DND-41 (cell line): ENCODE measurements around the gene MIA3.

Experiments used
- ATAC-seq: fragments of 200-7000 bp; cut with Tn5 transposase; 3 replicates; pipeline ENCODE4 v1.9.1; 2021; ENCODE audit warnings: low read depth; ENCODE audit not compliant: insufficient read depth
- DNase-seq: peaks from one replicate; pipeline ENCODE4 v3.0.0-alpha.2; 2020
- H2AFZ ChIP-seq: 2 replicates; pipeline ENCODE4 v1.6.0; 2012; ENCODE audit warnings: low read depth, low read length
- H3K27ac ChIP-seq: 2 replicates; pipeline ENCODE4 v1.5.1; 2012; ENCODE audit warnings: low read length, inconsistent platforms
- H3K27me3 ChIP-seq: fragments of 200-600 bp; sonication (generic); 2 replicates; pipeline ENCODE4 v1.6.0; 2012; ENCODE audit warnings: low read length, mild to moderate bottlenecking, inconsistent platforms; ENCODE audit not compliant: insufficient read depth, poor library complexity
- H3K36me3 ChIP-seq: 2 replicates; pipeline ENCODE4 v1.5.1; 2012; ENCODE audit warnings: low read length, inconsistent platforms; ENCODE audit not compliant: insufficient read depth
- H3K4me1 ChIP-seq: 2 replicates; pipeline ENCODE4 v1.5.1; 2012; ENCODE audit warnings: mild to moderate bottlenecking, low read length; ENCODE audit not compliant: insufficient read depth
- H3K4me2 ChIP-seq: 2 replicates; pipeline ENCODE4 v1.6.0; 2012; ENCODE audit warnings: mild to moderate bottlenecking, moderate library complexity, low read length, inconsistent platforms; ENCODE audit not compliant: insufficient read depth
- H3K4me3 ChIP-seq, 2 experiments: fragments of 200-600 bp in 1 of 2; shearing (Covaris generic) in 1 of 2; 2 replicates each; pipeline ENCODE4 v1.5.1; 2012 to 2016; ENCODE audit warnings: inconsistent platforms in 2 of 2, low read length in 2 of 2, mild to moderate bottlenecking in 2 of 2, low read depth in 1 of 2, moderate library complexity in 1 of 2
- H3K79me2 ChIP-seq: 2 replicates; pipeline ENCODE4 v1.6.0; 2012; ENCODE audit warnings: low read length, inconsistent platforms; ENCODE audit not compliant: insufficient read depth
- H3K9ac ChIP-seq: 2 replicates; pipeline ENCODE4 v1.6.0; 2012; ENCODE audit warnings: low read depth, mild to moderate bottlenecking, inconsistent platforms, low read length, moderate library complexity
- H3K9me3 ChIP-seq: 2 replicates; pipeline ENCODE4 v1.5.1; 2012; ENCODE audit warnings: low read length, moderate library complexity, mild to moderate bottlenecking, inconsistent platforms; ENCODE audit not compliant: insufficient read depth, severe bottlenecking
- H4K20me1 ChIP-seq: 2 replicates; pipeline ENCODE4 v1.6.0; 2012; ENCODE audit warnings: low read length; ENCODE audit not compliant: insufficient read depth
- EZH2 ChIP-seq: IDR thresholded peaks from 3 replicates; pipeline ENCODE4 v1.6.1; 2012; ENCODE audit warnings: borderline replicate concordance, low read depth, mild to moderate bottlenecking, moderate library complexity, low read length, inconsistent platforms; ENCODE audit not compliant: severe bottlenecking
- TF ChIP-seq, protein P1 (sequence below): IDR thresholded peaks from 2 replicates; pipeline ENCODE4 v1.5.1; 2012; ENCODE audit warnings: borderline replicate concordance, low read length, moderate library complexity, mild to moderate bottlenecking; ENCODE audit not compliant: poor library complexity, severe bottlenecking; ENCODE audit errors: extremely low read depth

Gene MIA3

DNA sequence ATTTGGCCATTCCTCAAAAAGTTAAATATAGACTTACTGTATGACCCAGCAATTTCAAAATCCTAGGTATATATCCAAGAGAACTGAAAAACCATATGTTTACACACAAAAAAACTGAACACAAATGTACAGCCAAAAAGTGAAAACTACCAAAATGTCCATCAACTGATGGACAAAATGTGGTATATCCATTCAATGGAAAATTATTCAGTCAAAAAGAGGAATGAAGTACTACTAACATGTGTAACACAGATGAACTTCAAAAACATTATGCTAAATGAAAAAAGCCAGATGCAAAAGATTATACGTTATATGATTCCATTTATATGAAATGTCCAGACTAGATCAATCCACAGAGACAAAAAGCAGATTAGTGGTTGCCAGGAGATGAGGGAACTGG is 86.4 kb downstream of the MIA3 start:
- Histone ChIP-seq H3K79me2 (peaks cover 62% of the 10 kb centered on the region), H3K9ac (no peak overlapping the region), H3K4me1 (no peaks in the 10 kb centered on the region), H4K20me1 (no peaks in the 10 kb centered on the region; the same call in 1 of the 2 replicates), H3K4me2 (no peak overlapping the region), H3K36me3 (peaks cover 28% of the 10 kb centered on the region), H3K27me3 (no peaks in the 10 kb centered on the region), H3K4me3 (no peak overlapping the region), H3K9me3 (no peaks in the 10 kb centered on the region), H3K27ac (no peak overlapping the region), H2AFZ (no peak overlapping the region)
- no peak for ATAC-seq
- no peak for DNase-seq
- TF ChIP-seq, protein P1, sequence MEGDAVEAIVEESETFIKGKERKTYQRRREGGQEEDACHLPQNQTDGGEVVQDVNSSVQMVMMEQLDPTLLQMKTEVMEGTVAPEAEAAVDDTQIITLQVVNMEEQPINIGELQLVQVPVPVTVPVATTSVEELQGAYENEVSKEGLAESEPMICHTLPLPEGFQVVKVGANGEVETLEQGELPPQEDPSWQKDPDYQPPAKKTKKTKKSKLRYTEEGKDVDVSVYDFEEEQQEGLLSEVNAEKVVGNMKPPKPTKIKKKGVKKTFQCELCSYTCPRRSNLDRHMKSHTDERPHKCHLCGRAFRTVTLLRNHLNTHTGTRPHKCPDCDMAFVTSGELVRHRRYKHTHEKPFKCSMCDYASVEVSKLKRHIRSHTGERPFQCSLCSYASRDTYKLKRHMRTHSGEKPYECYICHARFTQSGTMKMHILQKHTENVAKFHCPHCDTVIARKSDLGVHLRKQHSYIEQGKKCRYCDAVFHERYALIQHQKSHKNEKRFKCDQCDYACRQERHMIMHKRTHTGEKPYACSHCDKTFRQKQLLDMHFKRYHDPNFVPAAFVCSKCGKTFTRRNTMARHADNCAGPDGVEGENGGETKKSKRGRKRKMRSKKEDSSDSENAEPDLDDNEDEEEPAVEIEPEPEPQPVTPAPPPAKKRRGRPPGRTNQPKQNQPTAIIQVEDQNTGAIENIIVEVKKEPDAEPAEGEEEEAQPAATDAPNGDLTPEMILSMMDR = no peak
- TF ChIP-seq EZH2 = no peak

DNA sequence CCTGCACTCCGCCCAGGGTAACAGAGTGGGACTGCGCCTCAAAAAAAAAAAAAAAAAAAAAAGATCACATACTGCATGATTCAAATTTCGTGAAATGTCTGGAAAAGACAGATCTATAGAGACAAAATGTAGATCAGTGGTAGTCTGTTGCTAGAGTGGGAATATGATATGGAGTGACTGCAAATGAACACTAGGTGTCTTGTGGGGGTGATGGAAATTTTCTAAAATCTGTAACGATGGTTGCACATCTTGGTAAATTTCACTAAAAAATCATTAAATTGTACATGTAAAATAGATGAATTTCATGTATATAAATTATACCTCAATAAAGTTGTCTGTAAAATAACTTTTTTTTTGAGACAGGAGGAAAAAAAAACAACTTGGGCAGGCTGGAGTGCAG is 88.9 kb downstream of the MIA3 start:
- Histone ChIP-seq H3K4me2 (no peak overlapping the region), H3K36me3 (peaks cover 27% of the 10 kb centered on the region), H3K27ac (no peak overlapping the region), H2AFZ (no peak overlapping the region), H4K20me1 (peaks cover 5% of the 10 kb centered on the region; the same call in 1 of the 2 replicates), H3K9me3 (no peaks in the 10 kb centered on the region), H3K9ac (no peak overlapping the region), H3K4me3 (no peak overlapping the region), H3K4me1 (peaks cover 20% of the 10 kb centered on the region), H3K27me3 (no peaks in the 10 kb centered on the region), H3K79me2 (peaks cover 88% of the 10 kb centered on the region)
- DNase-seq (no peak), ATAC-seq (no peak)
- TF ChIP-seq, protein P1 = peak; percentile 27
- TF ChIP-seq EZH2 = no peak

DNA sequence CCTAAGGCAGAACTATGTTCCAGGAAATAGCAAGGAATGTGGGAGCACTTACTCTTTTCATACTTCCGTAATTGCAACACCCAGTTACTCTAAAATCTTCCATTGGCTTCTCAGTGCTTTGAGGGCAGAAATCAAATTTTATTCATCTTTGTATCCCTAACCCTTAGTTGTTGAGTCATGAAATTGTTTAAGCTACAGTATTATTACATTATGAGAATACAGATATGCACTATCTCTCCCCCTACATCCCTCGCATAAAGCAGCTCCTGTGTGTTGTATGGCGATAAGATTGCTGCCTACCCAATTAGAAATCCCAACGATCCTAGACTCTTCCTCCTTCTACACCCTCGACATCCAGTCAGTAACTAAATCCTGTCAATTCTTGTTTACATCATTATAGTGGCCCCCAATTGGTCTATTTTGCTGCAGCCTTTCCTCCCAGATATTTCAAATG is 91.8 kb downstream of the MIA3 start:
- no peak for TF ChIP-seq EZH2
- TF ChIP-seq, protein P1 = no peak
- H2AFZ ChIP-seq = no peak overlapping the region
- peaks cover 87% of the 10 kb centered on the region for H3K79me2 ChIP-seq
- no peaks in the 10 kb centered on the region for H3K27me3 ChIP-seq
- no peak for ATAC-seq
- peaks cover 31% of the 10 kb centered on the region for H3K4me1 ChIP-seq
- no peak for DNase-seq
- H3K9me3 ChIP-seq = no peaks in the 10 kb centered on the region
- no peak overlapping the region for H3K27ac ChIP-seq
- H4K20me1 ChIP-seq = peaks cover 5% of the 10 kb centered on the region; the same call in 1 of the 2 replicates
- H3K4me3 ChIP-seq = no peak overlapping the region
- H3K4me2 ChIP-seq = peak overlapping the region; percentile 78
- H3K36me3 ChIP-seq = peaks cover 11% of the 10 kb centered on the region; the same call in 1 of the 2 replicates
- no peak overlapping the region for H3K9ac ChIP-seq
